Rectal smooth muscle tissue (tissue), 1 donor: Measurements from ENCODE around the gene ERO1A.

Source experiments
- H3K27ac ChIP-seq: one replicate; pipeline ENCODE4 v1.7.0; 2013; ENCODE audit warnings: low read depth, low read length, inconsistent platforms
- H3K27me3 ChIP-seq: one replicate; pipeline ENCODE4 v1.7.0; 2013; ENCODE audit warnings: low read length; ENCODE audit not compliant: control insufficient read depth, insufficient read depth
- H3K36me3 ChIP-seq: one replicate; pipeline ENCODE4 v1.7.0; 2013; ENCODE audit warnings: low read length; ENCODE audit not compliant: control insufficient read depth, insufficient read depth
- H3K4me1 ChIP-seq: one replicate; pipeline ENCODE4 v1.7.0; 2013; ENCODE audit warnings: low read length; ENCODE audit not compliant: control insufficient read depth, insufficient read depth
- H3K4me3 ChIP-seq: one replicate; pipeline ENCODE4 v1.7.0; 2013; ENCODE audit warnings: low read length
- H3K9ac ChIP-seq: one replicate; pipeline ENCODE4 v1.7.0; 2013; ENCODE audit warnings: low read length

Gene ERO1A

DNA sequence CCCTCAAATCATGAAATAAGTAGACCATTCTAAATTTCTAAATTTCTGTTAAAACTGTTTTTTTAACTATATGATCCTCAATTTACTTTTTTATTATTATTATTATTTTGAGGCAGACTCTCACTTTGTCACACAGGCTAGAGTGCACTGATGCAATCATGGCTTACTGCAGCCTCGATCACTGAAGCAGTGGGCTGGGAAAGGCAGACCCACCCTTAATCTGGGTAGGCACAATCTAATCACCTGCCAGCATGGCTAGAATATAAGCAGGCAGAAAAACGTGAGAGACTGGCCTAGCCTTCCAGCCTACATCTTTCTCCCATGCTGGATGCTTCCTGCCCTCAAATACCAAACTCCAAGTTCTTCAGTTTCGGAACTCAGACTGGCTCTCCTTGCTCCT lies 2.3 kb downstream of the ERO1A start:
- Histone ChIP-seq H3K36me3 (no peaks in the 10 kb centered on the region), H3K9ac (no peak overlapping the region), H3K27me3 (no peaks in the 10 kb centered on the region), H3K27ac (no peak overlapping the region), H3K4me3 (no peak overlapping the region), H3K4me1 (peaks cover 8% of the 10 kb centered on the region)

DNA sequence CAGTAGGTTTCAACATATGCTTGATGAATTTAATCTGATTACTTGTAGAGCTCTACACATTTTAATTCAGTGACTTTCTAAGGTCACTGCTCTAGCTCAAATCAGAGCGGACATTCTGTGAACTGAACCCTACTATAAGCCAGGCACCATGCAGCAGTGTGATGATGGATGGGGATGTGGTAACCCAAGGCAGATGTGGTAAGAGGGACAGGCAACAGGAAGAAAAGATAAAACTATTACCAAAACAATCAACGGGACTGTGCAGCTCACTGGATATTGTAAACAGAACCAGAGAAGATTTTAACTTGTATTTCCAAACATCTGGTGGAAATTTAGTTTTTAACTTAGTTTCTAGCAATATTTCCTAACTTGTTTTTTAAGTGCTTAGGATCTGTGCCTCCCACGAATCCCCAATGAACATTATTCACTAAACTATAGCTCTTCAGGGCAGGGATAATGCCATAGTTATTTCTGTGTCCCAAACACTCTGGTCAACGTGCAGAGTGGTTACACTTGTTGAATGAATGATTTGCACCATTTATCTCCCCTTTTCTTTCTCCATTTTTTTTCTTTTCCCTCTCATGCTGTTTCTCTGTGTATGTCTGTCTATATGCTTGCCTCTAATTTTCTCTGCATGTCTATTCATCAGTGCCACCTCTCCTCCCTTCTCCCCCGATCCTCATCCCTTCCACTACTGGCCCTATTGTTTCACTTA lies 3.0 kb downstream of the ERO1A start:
- peaks cover 8% of the 10 kb centered on the region for H3K4me1 ChIP-seq
- no peaks in the 10 kb centered on the region for H3K36me3 ChIP-seq
- no peak overlapping the region for H3K27ac ChIP-seq
- no peak overlapping the region for H3K4me3 ChIP-seq
- no peak overlapping the region for H3K9ac ChIP-seq
- H3K27me3 ChIP-seq: no peaks in the 10 kb centered on the region

DNA sequence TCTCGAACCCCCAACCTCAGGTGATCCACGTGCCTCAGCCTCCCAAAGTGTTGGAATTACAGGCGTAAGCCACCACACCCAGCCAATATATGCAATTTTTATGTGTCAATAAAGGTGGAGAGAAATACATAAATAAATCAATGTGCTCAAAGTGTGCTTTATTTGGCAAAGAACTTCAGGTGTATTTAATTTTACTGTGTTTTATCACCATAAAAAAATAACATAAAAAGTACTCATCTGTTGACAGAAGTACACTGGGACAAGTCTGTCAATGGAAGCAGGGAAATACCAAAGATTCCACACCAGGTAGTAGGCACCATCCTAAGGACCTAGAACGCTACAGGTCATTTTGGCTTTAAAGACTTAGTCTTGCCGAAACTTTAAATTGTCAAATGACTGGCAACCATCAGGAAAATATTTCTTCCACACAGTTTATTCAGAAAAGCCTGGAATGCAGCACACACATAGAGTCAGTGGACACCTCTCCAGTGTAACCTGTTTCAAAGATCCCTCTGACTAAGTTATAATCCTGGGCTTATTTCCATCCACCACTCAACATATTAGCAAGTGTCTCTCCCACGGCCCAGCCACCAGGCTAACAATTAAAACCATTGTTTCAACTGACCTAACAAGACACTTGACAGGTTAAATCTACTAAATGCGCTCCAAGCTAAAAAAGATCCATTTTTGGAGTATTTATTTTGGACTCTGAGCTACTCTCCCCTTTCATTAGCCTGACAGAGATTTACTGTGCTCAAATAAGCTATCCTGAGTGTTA lies 4.2 kb downstream of the ERO1A start:
- H3K27ac ChIP-seq: no peak overlapping the region
- H3K4me1 ChIP-seq: peaks cover 8% of the 10 kb centered on the region

DNA sequence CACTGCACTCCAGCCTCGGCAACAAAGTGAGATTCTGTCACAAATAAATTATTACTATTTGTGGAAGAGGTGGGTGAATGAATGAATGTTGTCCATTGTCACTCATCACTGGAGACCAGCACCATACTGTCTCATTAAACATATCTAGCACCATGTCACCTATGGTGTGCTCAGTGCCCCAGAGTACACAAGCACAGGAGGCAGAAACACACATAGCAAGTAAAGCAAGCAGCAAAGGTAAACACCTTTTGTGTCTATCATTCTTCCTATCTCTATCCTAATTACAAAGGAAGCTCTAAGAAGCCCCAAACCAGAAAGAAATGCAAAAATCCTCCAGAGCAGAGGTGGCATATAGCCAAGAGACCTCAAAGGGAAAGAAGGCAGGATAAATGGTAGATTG lies 9.2 kb downstream of the ERO1A start:
- no peak overlapping the region for H3K9ac ChIP-seq
- H3K4me3 ChIP-seq: no peak overlapping the region

More for the DNA sequence above, 4.2 kb downstream of the ERO1A start:
- Histone ChIP-seq H3K27me3 (no peaks in the 10 kb centered on the region), H3K36me3 (no peaks in the 10 kb centered on the region), H3K4me3 (no peak overlapping the region), H3K9ac (no peak overlapping the region)

DNA sequence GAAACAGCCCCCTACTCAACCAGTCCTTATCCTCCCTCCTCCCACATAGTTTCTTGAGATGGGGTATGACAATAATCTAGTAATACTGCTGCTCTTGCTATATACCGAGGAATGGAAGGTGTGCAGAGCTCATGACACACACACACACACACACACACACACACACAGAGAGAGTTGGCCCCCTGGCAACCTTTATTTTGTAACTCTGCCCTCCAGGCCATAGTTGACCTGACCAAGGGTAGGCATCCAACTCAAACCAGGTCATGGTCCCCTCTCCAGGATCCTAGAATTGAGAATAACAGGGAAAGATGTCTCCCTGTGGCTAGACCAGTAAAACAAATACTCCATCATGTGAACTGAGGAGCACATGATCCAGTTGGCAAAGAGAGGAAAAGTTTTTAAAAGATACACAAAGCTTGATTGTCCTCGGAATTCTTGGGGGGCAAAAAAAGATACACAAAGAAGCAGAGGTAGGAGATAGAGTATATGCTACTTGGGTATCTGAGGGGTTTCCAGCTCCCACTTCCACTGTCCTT lies 11.3 kb downstream of the ERO1A start:
- H3K4me3 ChIP-seq: no peak overlapping the region
- no peaks in the 10 kb centered on the region for H3K4me1 ChIP-seq
- H3K36me3 ChIP-seq: no peaks in the 10 kb centered on the region
- no peak overlapping the region for H3K9ac ChIP-seq
- no peaks in the 10 kb centered on the region for H3K27me3 ChIP-seq
- no peak overlapping the region for H3K27ac ChIP-seq

More for the DNA sequence above, 9.2 kb downstream of the ERO1A start:
- Histone ChIP-seq H3K27me3 (no peaks in the 10 kb centered on the region), H3K36me3 (no peaks in the 10 kb centered on the region), H3K27ac (no peak overlapping the region), H3K4me1 (no peaks in the 10 kb centered on the region)

DNA sequence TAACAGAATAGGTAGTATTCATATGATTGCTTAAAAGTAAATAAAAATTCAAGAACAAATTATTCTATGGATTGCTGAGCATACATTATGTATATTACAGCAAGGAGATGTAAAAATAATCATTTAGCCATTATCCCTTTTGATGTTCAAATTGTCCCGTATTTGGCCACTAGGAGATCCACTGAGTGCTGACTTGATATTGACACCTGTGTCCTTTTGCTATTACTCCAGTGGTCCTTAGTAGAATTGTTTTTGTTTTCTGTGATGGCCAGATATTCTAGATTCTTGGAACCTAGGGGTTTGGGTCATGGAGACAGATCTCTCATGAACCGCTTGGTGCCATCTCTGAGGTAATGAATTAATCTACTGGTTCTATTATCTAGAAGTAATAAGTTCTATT lies 16.8 kb downstream of the ERO1A start:
- H3K36me3 ChIP-seq: no peaks in the 10 kb centered on the region
- no peaks in the 10 kb centered on the region for H3K4me1 ChIP-seq
- no peak overlapping the region for H3K9ac ChIP-seq
- no peaks in the 10 kb centered on the region for H3K27me3 ChIP-seq
- no peak overlapping the region for H3K4me3 ChIP-seq
- H3K27ac ChIP-seq: no peak overlapping the region

DNA sequence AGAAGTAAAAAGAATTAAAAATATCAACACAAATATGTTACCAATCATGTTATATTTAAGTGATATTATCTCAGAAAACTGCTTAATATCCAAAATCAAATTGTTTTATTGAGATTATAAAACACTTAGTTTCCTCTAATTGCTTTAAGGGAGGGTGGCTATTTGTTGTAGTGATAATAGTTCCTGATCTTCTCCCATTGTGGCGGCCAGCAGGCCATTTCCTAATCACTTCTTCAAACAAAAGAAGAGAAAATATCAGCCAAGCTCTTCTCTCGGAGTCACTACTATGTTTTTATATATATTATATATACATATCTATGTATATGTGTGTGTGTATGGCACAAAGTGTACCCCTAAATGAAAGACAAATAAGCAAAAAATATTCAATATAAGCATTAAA lies 31.5 kb downstream of the ERO1A start:
- Histone ChIP-seq H3K9ac (no peak overlapping the region), H3K36me3 (no peaks in the 10 kb centered on the region)

DNA sequence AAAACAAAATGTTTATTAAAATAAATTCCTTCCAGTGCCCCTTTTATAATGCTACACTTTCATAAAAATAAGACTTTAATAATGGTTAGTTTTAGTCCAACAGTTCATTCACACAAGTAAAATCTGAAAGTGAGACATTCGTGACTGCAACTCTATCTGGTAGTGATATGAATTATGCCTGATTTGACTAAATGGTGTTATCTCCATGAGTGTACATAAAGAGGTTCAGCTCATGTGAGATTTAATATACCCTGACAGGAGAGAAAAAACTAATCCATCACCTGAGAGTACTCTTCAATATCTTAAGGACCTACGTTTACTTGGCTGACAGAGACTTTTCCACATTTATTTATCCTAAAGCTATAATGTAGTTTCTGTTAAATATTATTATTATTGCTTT lies 34.0 kb downstream of the ERO1A start:
- H3K36me3 ChIP-seq: peaks cover 4% of the 10 kb centered on the region
- H3K9ac ChIP-seq: no peak overlapping the region
- no peaks in the 10 kb centered on the region for H3K4me1 ChIP-seq
- H3K4me3 ChIP-seq: no peak overlapping the region
- no peaks in the 10 kb centered on the region for H3K27me3 ChIP-seq
- no peak overlapping the region for H3K27ac ChIP-seq

More for the DNA sequence above, 31.5 kb downstream of the ERO1A start:
- H3K27me3 ChIP-seq: no peaks in the 10 kb centered on the region
- H3K27ac ChIP-seq: no peak overlapping the region
- H3K4me1 ChIP-seq: no peaks in the 10 kb centered on the region
- H3K4me3 ChIP-seq: no peak overlapping the region

DNA sequence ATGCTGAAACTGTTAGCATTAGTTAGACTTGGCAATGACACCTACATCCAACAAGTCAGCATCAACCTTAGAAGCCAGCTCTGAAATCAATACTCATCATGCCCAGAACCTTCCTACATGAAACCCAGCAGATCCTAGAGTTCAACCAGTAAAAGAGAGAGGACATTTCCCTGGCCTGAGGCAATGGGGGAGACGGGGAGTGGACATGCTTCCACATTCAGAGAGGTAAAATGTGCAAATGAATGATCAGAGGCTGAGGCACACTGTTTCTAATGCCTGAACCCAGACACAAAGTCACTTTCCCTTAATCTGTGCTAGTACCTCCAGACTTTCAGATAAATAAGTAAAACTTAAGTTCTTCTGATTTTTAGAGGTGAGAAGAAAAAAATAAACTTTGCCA lies 34.5 kb downstream of the ERO1A start:
- Histone ChIP-seq H3K9ac (no peak overlapping the region), H3K27ac (no peak overlapping the region), H3K27me3 (no peaks in the 10 kb centered on the region), H3K4me1 (no peaks in the 10 kb centered on the region), H3K36me3 (peaks cover 4% of the 10 kb centered on the region), H3K4me3 (no peak overlapping the region)

DNA sequence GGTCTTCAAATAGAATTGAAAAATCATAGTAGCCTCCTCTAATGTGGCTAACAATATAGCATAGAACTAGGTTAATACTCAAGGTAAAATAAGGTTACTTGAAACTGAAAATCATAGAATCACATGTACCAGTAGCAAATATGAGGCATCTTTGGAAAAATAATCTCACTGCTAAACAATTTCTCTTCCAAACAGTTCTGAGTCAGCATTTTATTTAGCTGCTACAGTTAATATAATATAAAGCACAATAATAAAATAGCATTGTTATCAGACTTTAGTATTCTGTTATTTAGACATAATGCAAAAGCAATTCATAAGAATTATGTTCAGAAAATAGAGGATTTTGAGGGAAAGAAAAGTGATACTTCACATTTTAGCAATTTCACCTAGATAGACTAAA lies 35.0 kb downstream of the ERO1A start:
- Histone ChIP-seq H3K9ac (no peak overlapping the region), H3K27ac (no peak overlapping the region), H3K4me1 (no peaks in the 10 kb centered on the region), H3K4me3 (no peak overlapping the region), H3K27me3 (no peaks in the 10 kb centered on the region), H3K36me3 (peaks cover 4% of the 10 kb centered on the region)

DNA sequence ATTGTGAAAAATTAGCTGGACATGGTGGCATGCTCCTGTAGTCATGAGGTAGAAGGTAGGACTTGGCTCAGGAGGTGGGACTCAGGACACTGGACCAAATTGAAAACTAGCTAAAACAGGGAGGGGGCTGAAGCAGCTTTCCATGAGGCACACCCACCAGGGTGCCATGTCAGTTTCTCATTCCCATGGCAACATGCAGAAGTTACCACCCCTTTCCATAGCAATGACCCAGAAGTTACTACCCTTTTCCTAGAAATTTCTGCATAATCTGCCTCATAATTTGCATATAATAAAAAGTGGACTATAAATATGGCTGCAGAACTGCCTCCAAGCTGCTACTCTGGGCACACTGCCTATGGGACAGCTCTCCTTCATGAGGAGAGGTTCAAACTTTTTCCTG lies 38.5 kb downstream of the ERO1A start:
- Histone ChIP-seq H3K36me3 (peaks cover 6% of the 10 kb centered on the region), H3K27me3 (no peaks in the 10 kb centered on the region), H3K27ac (no peak overlapping the region), H3K4me3 (no peak overlapping the region), H3K9ac (no peak overlapping the region), H3K4me1 (no peaks in the 10 kb centered on the region)

DNA sequence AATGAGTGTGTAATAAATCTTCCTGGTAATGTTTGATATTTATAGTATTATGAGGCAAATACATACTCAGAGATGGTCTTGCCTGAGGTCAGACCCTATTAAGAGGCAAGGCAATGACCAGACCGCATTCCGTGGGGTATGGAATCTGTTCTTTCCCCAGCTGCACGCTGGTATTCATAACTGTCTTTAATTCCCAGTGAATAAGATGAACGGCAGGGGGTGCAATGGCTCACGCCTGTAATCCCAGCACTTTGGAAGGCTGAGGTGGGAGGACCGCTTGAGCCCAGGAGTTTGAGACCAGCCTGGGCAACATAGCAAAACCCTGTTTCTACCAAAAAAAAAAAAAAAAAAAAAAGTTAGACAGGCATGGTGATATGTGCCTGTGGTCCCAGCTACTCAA lies 44.6 kb downstream of the ERO1A start:
- Histone ChIP-seq H3K27ac (no peak overlapping the region), H3K4me1 (no peaks in the 10 kb centered on the region), H3K27me3 (no peaks in the 10 kb centered on the region), H3K36me3 (peaks cover 11% of the 10 kb centered on the region), H3K4me3 (no peak overlapping the region), H3K9ac (no peak overlapping the region)
